ENCODE data around the gene TMEM129. TPM values are rescaled to one million over a fixed set of nuclear protein-coding genes. Genes with fewer than 3 reads are reported as not detected.
"Not testable (repeated sequence)": the region's sequence is repeated elsewhere in the genome, so short reads cannot be mapped to it uniquely, and the experiment has no call there.

Gene TMEM129
- polyA plus RNA-seq, 4 donors = 38.6 to 53.8 (median 40.3) TPM

DNA sequence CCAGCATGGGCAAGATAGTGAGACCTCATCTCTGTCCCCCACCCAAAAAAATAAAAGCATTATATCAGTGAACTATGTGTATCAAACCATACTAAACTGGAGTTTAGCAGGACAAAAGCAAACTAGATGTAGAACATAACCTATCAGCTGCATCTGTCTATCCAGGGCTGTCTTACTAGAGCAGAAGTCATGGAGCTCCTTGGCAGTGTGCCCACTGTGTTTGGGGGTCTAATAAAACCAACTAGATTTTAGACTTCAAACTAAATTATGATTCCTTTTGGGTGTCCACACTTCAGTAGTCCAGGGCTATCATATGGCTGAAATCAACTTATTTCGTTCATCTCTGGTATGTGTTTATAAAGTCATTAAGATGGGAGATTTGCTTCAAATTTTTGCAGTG lies 17.3 kb downstream of the TMEM129 start:
- no peak for DNase-seq (ENCODE audit: low read depth in 4 of 4, low spot score in 3 of 4)

DNA sequence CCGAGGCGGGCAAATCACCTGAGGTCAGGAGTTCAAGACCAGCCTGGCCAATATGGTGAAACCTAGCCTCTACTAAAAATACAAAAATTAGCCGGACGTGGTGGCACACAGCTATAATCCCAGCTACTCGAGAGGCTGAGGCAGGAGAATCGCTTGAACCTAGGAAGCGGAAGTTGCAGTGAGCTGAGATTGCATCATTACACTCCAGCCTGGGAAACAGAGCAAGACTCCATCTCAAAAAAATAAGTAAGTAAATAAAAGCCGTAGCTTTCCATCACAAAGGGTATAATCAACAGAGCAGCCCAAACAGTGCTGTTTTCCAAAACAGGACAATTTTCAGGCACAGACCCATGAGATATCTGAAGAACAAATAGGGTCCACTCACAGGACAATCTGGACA lies 19.5 kb downstream of the TMEM129 start:
- DNase-seq (ENCODE audit: low read depth in 4 of 4, low spot score in 3 of 4) = not testable (repeated sequence)

DNA sequence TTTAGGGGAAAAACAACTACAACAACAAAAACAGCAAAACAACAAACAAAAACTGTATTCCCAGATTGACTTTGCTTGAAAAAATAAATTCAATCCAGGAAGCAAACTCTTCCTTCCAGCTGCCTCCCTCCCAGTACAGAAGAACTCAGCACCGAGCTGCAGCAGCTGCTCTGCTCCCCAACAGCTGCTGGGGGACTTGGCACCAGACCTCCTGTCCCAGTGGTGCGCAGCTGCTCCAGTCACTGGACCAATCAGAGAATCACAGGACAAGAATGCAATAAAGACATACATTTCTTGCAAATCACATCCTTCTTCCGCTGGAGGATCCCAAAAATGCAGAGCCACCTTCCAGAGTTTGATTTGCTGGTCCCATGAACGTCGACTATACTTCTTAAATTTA lies 25.2 kb downstream of the TMEM129 start:
- DNase-seq (ENCODE audit: low read depth in 4 of 4, low spot score in 3 of 4) = no peak

DNA sequence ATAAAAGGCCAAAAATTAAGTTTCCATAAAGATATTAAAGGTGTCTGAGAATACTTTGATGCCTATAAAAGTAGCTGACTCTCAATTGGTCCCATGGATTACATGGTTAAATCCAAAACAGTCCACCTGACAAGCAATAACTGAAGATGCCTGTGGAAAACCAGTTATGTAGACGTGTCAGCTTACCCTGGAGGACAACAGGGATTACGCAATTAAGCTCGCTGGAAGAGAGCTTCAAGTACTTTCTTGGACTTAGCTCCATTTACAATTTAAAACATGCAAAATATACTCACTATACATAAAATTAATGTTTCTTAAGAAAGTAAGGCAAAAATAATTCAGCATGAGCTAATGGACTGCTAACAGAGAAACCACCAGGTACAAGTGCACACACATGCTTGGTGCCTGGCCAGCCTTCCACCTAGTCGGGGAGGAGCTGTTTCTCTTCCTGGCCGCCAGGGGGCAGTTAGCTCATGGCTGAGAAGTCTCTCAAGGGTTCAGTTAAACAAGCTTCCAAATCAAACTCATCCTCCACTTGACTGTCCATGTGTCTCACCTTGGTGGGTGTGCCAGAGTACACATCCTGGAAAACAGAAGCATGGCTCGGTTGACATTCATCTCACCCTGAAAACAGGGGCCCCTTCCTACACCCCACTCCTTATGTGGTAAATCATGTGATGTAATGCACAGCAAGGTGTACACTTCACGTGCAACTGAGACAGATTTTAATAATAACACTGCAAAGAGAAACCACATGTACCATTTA lies 27.8 kb downstream of the TMEM129 start:
- DNase-seq (ENCODE audit: low read depth in 4 of 4, low spot score in 3 of 4) = peak in 1 of 4 donors; percentile 59

DNA sequence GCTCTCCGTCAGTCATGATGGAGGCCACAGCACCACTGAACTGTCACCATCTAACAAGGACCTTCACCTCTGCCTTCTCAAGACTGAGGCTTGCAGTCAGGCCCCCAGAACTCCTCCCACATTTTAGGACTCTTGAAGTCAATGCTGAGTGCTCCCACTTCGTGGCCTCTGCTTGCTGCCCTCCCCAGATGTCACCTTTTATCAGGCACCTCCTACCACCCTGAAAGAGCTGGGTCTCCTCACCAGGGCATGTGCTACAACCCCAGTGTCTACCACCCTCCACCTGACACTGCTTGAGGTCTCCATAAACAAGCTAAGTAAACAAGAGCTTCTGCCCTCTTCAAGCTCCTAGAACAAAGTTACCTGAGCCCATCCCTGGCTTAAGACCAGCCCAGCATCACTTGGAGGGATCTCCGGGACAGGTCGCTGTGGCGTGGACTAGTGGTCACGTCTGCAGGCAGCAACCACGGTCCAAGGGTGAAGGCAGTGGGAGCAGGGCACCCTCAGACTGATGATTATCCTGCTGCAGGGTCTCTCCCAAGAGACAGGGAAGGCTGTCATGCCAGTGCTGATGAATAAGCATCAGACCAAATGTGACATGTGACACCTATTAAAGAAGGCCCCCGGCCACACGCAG lies 29.3 kb downstream of the TMEM129 start:
- no peak for DNase-seq (ENCODE audit: low read depth in 4 of 4, low spot score in 3 of 4)

DNA sequence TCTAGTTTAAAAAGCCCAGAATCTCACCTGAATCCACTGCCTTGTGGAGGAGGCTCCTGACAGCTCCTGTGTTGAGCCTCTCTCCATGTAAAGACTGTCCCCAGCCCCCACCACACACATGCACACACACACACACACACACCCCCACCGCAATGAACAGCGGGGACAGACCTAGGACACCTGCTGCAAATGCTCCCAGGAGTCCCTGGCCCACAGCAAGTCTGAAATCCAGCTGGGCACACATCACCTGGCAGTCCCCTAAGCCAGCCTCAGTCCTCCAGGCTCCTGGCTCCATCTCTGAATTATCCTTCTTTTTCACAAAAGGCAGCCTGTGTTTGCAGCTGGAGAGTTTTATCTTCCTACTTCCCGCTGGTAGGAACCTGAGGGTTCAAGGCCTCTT lies 30.4 kb downstream of the TMEM129 start:
- no peak for DNase-seq (ENCODE audit: low read depth in 4 of 4, low spot score in 3 of 4)

DNA sequence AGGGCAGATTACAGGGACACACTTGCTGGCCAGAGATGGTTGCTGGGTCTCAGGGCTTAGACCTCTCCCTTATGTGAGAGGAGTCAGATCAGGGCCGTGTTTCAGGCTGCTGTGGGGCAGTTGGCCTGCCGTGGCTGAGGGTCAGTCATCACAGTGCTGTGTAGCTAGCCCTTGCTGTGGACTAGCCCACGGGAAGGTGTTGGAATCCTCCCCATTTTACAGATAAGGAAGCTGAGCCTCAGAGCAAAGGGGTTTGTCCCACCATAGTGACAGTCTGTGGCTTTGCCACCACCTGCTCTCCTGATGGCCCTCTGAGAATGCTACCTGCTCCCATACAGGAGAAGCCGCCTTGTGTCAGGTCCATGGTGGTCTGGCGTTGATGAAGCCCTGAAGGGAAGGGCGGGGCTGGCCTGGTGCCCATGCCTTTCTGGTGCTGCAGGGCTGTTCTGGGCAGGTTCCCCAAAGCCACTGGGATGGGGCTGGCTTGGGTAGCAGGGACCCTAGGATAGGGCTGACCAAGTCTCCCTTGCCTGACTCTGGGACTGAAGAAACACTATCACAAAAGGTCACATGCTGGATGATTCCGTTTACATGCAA lies 34.6 kb downstream of the TMEM129 start:
- no peak for DNase-seq (ENCODE audit: low read depth in 4 of 4, low spot score in 3 of 4)

DNA sequence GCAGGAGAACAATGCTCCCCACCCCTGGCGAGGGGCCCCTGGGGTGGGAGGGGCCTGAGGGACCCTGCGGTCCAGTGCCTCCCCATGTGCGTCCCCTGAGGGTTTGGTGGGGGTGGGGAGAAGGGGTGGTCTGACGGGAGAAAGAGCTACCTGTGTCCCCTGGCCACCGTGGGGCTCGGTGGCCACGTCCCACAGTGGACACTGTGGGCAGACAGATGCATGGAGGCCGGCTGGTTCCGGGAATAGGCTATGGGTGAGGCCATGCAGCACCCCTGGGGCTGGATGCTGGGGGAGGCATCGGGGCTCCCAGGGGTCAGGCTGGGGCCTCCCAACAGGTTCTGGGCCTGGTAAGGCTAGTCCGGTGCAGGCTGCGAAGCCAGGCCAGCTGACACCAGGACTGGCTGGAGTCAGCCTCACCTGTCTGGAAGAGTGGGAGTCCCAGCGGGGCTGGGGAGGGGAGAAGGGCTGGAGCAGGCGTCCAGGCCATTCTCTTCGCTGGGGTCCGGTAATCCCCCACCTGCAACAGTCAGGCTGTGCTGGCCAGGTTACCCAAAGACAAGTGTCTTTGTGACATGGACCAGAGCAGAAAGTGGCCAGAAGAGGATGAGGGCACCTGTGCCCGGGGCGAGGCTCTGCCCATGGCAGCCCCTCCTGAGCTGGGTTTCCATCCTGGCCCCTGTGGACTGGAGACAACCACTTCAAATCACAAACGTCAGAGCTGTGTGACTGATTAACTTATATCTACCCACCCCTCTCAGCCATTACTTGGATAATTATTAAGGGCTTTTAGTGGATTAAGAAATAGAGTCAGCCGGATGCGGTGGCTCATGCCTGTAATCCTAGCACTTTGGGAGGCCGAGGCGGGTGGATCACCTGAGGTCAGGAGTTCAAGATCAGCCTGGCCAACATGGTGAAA lies 35.6 kb downstream of the TMEM129 start:
- DNase-seq (ENCODE audit: low read depth in 4 of 4, low spot score in 3 of 4) = peak in 2 of 4 donors; percentile 43 to 44

DNA sequence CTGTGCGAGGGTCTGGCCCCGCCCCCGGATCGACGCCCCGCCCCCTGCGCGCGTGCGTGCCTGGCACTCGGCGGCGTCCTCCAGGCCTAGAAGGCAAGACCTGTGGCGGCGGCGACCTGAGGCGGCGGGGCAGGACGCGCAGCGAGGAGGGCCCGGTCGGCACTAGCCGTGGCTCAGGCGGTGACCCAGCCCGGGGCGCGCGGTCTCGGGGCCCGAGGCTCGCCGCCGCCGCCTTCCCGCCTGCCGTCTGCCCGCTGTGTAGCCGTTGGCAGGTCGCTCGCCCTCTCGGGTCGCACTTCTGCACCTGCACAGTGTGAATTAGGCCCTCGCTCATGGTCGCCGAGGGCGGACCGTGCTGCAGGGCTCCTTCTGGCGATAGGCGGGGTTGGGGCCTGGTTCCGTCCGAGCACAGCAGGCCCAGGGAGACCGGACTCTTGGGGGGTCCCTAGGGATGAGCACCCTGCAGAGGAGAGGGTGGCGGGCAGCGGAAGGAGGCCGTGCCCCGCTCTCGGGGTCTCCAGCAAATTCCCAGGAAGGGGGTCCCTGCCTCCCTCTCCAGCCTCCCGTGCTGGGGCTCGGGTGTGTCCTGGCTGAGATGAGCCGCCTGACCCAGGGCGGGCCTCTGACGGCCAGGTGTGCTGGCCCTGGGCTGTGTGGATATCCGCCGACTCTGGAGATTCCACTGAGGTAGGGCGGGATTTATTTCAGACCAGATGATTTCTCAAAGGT lies 36.5 kb downstream of the TMEM129 start:
- peak in 1 of 4 donors; percentile 70 for DNase-seq (ENCODE audit: low read depth in 4 of 4, low spot score in 3 of 4)

DNA sequence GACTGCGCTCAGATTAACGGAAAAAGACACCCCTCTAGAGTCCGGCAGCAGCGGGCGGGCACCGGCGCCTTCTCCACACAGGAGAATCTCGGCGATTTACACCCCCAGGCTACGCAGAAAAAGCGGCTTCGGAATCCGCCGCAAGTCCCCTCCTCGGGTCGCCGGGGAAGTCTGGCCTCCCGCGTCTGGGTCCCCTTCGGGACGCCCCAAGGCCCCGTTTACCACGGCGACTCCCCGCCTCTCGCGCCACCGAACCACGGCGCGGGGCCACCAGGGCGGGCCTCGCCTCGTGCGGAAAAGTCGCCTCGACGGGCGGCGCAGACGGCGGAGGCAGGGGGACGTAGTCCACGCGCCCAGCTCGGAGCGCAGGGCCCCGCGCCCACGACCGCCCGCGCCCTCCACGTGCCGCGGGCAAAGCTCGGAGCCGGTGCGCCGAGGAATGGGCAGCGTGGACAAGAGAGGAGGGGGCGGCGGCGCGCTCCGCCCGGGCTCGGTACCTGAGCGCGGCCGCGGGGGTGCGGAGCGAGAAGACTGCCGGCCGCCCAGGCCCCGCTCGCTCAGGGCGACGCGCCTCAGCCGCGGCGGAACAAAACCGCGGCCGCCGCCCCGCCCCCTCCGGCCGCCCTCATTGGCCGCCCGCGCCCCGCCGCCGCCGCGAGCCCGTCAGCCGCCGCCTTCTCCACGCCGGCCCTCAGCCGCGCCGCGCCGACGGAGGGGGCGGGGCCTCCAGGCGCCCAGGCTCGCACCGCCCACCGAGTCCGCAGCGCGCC lies 37.2 kb downstream of the TMEM129 start, which contains the start of gene FAM53A:
Gene FAM53A (minus strand): TSS at position 578 of the 770 bp plus-strand sequence. CDS start 15,572 bp downstream, outside the sequence.
- DNase-seq (ENCODE audit: low read depth in 4 of 4, low spot score in 3 of 4) = peak in 3 of 4 donors; percentile 69 to 78 (median 72)

DNA sequence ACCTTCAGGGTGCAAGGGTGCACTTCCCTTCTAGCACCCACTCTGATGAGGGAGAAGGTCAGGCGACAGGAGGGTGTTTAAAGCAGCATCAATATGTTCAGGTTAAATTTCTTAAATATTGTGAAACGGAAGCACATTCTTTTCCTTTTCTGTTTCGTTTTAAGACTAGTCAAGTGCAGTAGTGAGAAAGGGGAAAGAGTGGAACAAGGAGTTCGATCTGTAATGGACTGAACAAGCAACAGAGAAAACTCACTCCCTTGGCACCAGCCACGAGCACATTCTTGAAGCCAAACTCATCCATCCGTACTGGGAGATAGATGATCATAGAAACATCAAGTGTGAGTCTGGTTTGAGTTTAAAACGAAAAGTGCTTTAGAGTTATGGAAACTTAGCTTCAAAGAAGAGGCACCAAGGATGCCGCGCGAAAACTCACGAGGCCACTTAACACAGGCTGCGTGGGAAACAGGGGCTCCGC lies 37.8 kb downstream of the TMEM129 start:
- DNase-seq (ENCODE audit: low read depth in 4 of 4, low spot score in 3 of 4) = no peak

DNA sequence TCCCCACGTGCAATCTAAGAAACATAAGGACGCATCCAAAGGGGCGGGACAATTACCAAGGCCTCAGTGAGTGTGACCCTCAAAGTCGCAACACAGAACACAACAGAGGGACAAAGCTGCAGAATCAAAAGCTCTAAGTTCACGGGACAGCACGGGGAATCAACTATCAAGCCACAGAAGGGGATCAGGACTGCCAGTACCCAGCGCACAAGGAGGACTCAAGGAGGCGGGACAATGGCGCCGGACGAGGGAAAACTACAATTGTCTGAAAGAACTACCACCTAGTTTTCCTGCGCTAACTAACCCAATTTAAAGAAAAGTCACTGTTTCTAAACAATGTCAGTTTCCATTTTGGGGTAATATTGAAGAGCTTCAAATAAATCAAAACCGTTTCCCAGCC lies 38.3 kb downstream of the TMEM129 start:
- DNase-seq (ENCODE audit: low read depth in 4 of 4, low spot score in 3 of 4) = no peak

DNA sequence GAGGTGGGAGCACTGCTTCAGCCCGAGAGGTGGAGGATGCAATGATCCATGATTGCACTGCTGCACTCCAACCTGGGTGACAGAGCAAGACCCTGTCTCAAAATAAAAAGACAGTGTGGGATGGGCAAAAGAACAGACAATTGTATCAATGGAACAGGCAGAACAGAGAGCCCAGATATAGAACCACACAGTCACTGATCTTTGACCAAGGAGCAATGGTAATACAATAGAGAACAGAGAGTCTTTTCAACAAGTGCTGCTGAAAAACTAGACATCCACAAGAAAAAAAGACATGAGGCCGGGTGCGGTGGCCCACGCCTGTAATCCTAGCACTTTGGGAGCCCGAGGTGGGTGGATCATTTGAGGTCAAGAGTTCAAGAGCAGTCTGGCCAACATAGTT lies 42.9 kb downstream of the TMEM129 start:
- DNase-seq (ENCODE audit: low read depth in 4 of 4, low spot score in 3 of 4) = no peak

DNA sequence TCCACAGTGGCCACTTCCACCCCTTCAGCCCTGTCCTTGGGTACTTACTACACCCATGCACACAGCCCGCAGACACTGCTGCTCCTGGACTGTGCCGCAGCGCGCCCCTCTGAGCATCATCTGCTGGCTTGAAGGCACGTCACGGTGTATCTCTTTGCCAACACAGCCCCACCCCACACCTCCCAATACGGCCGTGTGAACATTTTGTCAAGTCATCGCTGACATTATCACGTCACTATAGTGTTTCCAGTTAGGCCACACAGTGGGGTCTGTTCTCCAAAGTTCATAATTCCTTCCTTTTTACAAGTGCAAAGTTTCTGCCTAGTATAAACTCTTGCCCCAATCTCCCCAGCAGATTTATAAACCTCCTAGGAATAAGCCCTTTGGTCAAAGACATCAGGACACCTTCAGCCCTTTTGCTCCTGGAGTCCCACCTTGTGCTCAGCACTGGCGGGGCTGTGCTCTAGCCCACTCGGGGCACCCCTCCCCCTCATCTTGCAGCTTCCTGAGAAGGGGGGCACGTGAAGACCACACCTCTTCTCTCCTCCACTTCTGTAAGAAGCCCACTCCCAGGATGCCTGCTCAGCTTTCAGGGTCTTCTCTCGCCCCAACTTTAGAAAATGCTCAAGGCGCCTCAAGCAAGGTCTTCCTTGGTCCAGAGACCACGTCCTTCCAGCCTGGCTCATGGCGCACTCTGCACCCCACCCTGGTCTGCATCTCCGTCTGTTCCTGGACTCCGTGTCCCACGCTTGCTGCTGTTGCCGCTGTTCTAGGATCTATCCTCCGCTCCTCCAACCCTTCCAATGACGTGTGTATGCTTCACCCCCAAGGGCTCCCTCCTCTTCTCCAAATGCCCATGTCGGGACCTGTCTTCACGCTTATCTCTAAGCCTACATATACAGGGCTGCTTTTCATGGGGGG lies 44.3 kb downstream of the TMEM129 start:
- DNase-seq (ENCODE audit: low read depth in 4 of 4, low spot score in 3 of 4) = no peak

DNA sequence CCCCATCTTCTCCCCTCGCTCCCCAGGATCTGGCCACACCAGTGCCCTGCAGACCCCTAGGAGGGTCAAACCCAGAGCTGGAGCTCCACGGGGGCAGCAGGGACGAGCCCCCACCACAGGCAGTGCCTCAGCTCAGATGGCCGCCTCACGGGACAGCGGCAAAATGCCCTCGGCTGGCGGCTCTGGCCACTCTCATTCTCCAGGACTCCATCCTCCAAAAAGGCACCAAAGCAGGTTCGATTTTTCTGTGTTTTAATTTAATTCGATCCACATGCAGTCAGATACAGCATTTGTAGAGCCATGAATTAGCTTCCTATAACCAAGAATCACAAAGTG lies 45.4 kb downstream of the TMEM129 start:
- DNase-seq (ENCODE audit: low read depth in 4 of 4, low spot score in 3 of 4) = no peak

DNA sequence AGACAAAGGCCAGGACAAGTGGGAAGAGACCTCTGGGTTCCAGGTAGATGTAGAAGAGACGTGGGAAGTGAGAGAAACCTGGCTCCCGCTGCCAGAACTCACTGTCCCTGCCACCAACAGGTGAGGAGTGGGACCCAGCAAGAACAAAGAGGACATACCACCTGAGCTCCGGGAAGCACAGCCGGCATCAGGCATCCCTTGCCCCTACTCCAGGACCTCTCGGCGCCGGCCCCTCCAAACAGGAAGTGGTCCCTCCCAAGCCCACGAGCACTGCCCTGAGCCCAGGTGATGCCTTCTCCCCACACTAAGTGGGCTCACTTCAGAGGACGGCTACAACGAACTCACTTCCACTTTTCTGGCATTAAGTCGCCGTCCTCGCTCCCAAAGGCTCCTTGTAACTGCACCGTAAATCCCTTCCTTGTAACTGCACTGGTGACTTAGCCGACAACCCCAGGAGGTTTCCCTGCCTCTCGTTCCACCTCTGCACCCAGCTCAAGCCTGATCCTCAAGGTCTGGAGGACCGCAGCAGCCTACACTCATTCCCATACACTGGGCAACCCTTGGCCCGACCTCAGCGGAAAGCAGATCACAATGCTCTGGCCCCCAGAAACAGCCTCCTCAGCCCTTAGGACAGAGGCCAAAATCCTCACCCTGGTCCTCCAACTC lies 45.9 kb downstream of the TMEM129 start:
- no peak for DNase-seq (ENCODE audit: low read depth in 4 of 4, low spot score in 3 of 4)

DNA sequence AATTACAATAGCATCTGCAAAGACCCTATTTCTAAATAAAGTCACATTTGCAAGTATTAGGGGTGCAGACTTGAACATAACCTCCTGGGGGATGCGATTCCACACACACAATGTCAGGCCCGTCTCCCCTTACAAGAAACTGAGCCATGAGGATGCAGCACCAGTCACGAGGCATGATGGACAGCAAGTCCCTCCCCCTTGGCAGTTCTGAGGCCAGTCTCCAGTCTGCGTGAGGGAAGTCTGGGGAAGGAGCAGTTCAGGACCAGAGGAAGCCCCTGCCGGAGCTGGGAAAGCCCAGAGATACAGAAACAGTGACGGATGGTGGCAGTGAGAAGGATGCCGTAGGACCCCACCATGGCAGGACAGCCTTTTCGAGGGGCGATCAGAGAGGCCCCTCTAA lies 46.4 kb downstream of the TMEM129 start:
- DNase-seq (ENCODE audit: low read depth in 4 of 4, low spot score in 3 of 4) = no peak

DNA sequence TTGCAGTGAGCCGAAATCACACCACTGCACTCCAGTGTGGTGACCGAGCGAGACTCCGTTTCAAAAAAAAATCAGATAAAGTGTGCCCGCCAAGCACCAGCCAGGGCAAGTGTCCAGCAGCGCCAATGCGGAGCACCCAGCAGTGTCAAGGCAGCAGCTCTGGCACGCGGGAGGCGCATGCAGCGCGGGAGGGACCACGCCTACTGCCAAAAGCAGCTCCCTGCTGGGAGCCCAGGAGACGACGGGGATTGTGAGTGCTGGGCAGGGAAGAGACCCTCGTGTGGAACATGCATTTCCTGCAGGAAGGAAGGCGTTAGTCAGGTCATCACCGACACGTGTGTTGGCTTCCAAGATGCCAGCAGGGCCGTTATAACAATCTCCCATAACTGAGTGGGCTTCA lies 47.5 kb downstream of the TMEM129 start:
- DNase-seq (ENCODE audit: low read depth in 4 of 4, low spot score in 3 of 4) = no peak
